HG03108 (cell line): ENCODE measurements around the gene ADAP1.

Source experiments
- ATAC-seq: cut with Tn5 transposase; IDR thresholded peaks from one replicate; pipeline ENCODE4 v1.9.1; 2021; ENCODE audit warnings: moderate library complexity; ENCODE audit not compliant: unreplicated experiment

ADAP1 gene

DNA sequence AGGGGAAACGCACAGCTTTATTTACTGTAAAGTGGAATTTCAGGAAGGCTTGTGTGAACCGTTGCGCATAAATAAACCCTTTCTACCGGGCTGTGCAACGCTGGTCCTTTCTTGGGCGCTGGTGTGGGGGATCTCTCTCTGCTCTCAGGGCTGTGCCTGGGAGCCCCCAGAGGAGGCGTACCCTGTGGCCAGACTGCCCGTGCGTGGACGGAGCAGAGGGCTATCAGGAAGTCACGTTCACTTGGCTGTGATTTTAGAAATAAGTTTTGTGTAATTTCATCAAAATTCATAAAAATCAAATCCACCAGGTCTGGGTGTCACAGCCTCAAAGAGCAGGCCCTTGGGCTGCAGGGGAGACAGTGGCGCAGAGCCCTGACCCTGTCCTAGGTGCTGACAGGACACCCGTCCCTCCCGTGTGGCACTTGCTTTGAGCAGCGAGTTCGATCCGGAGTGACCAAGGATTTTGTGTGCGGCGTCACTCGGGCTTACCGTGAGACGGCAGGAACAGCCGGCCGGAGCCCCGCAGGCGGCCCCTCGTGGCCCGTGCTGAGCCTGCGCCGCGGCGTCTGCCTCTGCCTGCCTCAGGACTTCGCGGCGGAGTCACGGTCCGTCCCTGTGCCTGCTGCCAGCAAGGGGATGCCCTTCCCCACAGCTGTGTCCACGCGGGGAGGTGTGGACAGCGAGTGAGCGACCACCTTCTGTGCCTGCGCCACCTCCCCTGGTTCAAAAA lies 58.0 kb downstream of the ADAP1 start:
- no peak for ATAC-seq

- no peak for ATAC-seq
Measured at GRCh38 chr7:895451-896052, 58.9 kb downstream of the ADAP1 start.

DNA sequence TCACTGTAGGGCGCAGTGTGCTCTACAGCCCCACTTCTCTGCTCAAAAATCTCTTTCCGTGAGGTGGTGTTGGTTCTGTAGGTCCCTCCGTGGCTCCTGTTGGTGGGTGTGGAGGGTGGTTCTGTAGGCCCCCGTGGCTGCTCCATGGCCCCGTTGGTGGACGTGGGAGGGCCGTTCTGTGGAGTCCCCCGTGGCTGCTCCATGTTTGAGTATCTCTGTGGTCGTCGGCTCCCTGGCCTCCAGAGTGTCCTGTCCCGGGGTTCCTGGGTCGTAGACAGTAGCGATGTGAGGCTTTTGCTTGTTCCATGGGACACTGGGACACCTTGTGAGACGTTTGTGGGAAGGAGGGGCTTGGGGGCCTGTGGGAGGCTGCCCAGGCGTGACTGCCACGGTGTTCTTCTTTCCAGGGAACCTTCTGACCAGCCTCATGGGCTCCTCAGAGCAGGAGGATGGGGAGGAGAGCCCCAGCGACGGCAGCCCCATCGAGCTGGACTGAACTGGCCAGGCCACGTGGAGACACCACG lies 59.5 kb downstream of the ADAP1 start:
- ATAC-seq: no peak

DNA sequence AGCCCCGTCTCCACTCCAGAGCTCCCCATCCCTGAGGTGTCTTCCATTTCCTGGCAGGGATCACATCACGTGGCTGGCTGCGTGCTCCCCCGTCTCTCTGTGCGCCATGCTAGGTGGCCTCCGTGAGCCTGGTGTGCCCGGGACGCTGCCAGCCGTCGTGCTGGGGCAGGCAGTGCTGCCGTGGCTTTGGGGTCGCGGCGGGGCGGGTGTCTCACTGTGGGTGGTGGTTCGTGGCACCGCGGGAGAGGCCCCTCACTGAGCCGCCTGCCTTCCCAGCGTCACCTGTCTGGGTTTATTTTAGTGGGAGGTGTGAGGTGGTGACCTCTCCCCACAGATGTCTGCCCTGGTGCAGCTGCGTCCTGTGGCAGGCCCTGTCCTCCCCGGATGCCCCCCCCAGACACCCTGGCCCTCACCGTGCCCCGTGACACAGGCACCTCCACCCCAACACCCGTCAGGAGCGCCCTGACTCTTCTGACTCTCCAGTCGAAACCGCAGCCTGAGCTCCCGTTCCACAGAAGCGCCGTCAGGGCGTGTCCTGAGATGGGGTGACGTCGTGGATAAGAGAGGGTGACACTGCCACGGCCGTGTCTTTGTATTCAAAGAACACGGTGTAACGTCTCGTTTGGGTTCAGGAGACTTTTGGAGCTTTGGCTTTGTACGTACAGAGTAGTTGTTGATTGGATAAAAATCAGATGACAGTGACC lies 60.2 kb downstream of the ADAP1 start:
- ATAC-seq: no peak

DNA sequence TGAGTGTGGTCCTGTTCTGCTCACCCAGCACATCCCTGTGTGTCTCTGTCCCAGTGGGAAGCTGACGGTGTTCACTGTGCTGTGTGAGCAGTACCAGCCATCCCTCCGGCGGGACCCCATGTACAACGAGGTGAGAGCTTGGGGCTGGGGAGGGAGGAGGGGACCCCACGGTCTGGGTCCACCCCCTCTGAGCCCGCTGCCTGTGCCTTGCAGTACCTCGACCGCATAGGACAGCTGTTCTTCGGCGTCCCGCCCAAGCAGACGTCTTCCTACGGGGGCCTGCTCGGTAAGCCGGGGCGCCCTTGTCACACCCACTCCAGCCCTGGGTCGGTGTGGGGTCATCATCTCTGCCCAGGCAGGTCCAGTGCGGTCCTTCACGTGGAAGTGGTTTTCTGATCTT lies 60.8 kb downstream of the ADAP1 start:
- no peak for ATAC-seq

DNA sequence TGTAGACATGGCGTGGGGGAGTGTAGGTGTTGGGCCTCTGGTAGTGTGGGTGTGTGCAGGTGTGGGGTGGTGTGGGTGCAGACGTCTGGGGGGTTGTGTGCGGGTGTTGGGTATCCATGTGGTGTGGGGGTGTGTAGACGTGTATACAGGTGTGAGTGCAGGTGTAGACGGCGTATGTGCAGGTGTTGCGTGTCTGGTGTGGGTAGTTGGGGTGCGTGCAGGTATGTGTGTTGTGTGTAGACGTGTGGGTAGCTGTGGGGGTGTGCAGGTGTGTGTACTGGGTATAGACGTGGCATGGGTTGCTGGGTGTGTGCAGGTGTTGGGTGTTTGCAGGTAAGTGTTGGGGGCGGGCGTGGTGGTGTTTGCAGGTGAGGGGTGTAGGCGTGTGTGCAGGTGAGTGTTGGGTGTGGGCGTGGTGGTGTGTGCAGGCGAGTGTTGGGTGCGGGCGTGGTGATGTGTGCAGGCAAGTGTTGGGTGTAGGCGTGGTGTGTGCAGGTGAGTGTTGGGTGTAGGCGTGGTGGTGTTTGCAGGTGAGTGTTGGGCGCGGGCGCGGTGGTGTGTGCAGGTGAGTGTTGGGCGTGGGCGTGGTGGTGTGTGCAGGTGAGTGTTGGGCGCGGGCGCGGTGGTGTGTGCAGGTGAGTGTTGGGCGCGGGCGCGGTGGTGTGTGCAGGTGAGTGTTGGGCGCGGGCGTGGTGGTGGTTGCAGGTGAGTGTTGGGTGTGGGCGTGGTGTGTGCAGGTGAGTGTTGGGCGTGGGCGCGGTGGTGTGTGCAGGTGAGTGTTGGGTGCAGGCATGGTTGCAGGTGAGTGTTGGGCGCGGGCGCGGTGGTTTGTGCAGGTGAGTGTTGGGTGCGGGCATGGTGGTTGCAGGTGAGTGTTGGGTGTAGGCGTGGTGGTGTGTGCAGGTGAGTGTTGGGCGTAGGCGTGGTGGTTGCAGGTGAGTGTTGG lies 61.6 kb downstream of the ADAP1 start:
- no peak for ATAC-seq

GRCh38 chr7:891805-892204 lies 62.7 kb downstream of the ADAP1 start:
- ATAC-seq: no peak

DNA sequence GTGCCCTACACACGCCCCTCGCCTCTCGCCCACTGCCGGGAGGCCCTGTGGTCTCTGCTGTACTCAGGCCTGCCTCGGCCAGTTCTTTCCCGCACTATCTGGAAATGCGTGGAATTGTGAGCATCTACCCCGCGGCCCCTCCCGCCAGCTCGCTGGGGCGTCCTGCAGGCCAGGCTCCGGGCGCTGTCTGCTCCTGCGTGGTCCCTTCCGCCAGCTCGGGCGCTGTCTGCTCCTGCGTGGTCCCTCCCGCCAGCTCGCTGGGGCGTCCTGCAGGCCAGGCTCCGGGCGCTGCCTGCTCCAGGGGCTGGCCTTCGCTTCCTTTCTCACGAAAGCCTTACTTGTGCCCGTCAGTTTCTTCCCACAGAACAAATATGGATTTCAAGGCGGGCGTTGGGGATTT lies 63.2 kb downstream of the ADAP1 start:
- no peak for ATAC-seq

DNA sequence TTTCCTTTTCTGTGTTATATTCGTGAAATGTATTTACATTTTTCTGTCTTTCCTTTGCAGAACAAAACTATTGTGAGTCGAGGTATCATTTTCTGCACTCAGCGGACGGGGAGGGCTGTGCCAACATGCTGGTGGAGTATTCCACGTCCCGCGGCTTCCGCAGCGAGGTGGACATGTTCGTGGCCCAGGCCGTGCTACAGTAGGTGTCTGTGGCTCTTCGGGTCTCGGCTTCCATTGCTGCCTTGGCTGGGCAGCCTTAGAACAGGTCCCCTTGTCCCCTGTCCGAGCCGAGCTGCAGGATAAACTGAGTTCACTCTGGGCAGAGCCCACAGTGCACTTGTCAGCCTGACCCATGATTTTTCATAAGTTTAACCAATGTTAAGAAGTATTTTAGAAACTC lies 63.6 kb downstream of the ADAP1 start:
- ATAC-seq: no peak

DNA sequence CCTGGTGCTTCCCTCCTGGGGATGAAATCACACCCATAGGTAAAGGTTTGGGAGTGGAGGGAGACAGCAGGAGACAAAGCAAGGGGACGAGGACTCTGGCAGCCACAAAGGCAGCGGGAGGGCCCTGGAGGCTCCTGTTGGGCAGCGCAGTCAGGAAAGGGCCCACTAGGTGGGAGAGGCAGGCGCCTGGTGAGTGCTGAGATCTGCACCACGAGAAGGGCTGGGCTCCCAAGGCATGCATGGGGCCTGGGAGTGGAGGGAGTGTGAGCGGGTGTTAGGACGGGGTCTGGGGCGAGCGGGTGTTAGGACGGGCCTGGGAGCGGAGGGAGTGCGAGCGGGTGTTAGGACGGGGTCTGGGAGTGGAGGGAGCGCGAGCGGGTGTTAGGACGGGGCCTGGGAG lies 65.1 kb downstream of the ADAP1 start:
- no peak for ATAC-seq

DNA sequence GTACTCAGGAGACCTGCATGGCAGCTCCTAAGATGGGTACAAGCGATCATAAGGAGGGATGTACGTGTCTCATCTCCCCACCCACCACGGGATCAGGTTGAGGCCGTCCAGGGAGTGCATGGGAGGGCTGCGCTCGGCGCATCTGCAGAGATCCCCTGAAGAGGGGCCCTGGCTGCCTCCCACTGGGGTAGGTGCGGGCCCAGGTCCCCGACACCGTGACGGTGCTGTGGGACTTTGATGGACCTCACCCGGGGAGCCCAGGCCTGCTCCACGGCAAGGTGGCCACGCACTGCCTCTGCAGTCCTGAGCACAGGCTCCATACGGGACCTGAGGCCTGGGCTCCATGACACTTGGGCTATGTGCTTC lies 65.5 kb downstream of the ADAP1 start:
- no peak for ATAC-seq

GRCh38 chr7:888081-889024 lies 66.1 kb downstream of the ADAP1 start:
- no peak for ATAC-seq

DNA sequence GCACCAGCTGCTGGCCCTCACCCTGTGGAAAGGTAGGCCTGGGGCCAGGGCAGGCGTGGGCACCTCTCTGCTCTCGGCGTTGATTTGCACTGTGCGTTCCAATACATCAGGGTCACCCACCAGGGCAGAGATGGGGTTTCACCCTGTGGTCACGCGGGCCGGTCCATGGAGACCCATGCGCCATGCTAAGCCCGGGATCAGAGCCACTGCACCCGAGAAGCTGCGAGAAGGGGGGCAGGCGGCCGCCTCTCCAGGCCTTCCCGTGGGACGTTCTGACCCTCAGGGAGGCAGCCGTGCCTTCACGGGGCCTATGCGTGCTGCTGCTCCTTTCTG lies 67.0 kb downstream of the ADAP1 start:
- no peak for ATAC-seq

DNA sequence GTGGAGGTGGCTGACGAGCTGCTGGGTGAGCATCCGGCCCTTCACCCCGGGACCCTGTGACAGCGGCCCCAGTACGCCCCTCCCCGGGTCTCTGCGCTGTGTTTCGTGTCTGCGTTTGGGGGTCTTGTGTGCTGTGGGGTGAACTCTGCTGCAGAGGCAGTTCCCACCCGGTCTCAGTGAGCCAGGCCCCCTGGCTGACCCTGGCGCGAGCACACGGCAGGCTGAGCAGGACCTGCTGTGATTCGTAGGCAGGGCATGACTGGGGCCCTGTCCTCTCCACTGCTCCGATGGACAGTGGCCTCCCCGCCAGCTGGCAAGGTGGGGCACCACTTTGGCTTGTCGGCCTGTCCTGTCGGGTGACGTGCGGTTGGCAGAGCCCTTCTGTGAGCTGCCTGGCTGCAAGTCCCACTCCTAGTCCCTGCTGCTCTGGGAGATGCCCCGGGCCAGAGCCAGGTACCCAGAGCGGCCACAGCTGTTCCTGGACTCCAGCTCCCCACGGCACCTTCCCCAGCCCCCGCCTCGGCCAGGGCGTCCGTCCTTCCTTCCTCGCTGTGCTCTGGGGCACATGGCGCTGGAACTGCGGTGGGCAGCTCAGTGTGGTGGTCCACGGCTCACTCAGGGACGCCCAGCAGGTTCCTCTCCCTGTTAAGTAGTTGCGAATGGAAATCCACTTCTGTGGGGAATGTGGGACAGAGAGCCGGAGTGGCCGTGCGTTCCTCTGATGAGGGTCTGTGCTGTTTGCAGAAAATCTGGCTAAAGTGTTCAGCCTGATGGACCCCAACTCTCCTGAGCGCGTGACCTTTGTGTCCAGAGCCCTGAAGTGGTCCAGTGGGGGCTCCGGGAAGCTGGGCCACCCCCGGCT lies 67.6 kb downstream of the ADAP1 start:
- ATAC-seq: no peak

DNA sequence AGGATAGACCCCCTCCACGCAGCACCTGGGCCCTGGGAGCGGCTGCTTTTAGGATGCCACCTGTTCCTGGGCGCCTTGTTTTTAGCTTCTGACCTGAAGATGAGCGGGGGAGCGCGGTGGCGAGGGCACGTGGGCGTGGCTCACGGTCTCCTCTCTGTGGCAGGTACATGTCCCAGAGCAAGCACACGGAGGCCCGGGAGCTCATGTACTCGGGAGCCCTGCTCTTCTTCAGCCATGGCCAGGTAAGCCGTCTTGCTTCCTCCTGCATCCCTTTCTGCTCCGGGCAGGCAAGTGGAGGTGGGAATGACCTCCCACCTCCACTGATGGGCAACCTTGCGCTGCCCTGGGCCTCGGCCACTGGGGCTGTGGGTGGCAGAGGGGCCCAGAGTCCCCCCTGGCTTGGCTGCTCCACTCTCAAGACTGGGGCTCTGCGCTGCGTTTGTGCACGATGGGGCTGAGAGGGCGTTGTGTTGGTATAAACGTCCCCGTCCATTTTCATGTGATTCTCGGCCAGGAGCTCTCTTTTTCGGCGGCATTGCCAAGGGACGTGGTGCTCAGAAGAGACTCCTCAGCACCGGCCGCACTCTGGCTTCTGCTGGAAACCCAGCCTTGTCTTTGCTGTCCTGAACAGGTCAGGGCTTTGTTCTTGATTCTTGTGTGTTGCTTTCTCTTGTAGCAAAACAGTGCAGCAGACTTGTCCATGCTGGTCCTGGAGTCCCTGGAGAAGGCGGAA lies 68.4 kb downstream of the ADAP1 start:
- no peak for ATAC-seq

GRCh38 chr7:885261-885892 lies 69.1 kb downstream of the ADAP1 start:
- no peak for ATAC-seq

GRCh38 chr7:884191-885003 lies 70.1 kb downstream of the ADAP1 start:
- ATAC-seq: no peak
